Thyroid gland (tissue), 4 donors: ENCODE measurements around the gene RSPRY1. TPM values are rescaled to one million over a fixed set of nuclear protein-coding genes. Genes with fewer than 3 reads are reported as not detected.

Source experiments
- DNase-seq, 2 donors: peaks; one replicate each; pipeline ENCODE4 v3.0.0-alpha.2; 2019
- H3K27ac ChIP-seq, 3 donors: fragments of 200-600 bp; sonication (generic); 1 replicate in 2 of 3; 2 replicates in 1 of 3; pipeline ENCODE4 v1.5.1; 2016 to 2019; ENCODE audit warnings: mild to moderate bottlenecking in 1 of 3, moderate library complexity in 1 of 3
- H3K27me3 ChIP-seq: fragments of 200-600 bp; sonication (generic); one replicate; pipeline ENCODE4 v1.5.1; 2019
- H3K36me3 ChIP-seq, 2 donors: fragments of 200-600 bp; sonication (generic); one replicate each; pipeline ENCODE4 v1.5.1; 2016 to 2019
- H3K4me1 ChIP-seq, 2 donors: fragments of 200-600 bp; sonication (generic); one replicate each; pipeline ENCODE4 v1.5.1; 2017 to 2019
- H3K4me3 ChIP-seq, 3 donors: fragments of 200-600 bp; sonication (generic); replicated peaks in 1 of 3; 1 replicate in 2 of 3; 2 replicates in 1 of 3; pipeline ENCODE4 v1.5.1; 2016; ENCODE audit warnings: mild to moderate bottlenecking in 1 of 3
- H3K9me3 ChIP-seq: fragments of 200-600 bp; sonication (generic); one replicate; pipeline ENCODE4 v1.5.1; 2017
- POLR2A ChIP-seq, 2 donors: fragments of 450-650 bp; IDR thresholded peaks; one replicate each; pipeline ENCODE4 v1.6.1; 2017; ENCODE audit warnings: antibody characterized with exemption in 2 of 2, mild to moderate bottlenecking in 2 of 2, moderate library complexity in 1 of 2
- WGBS, 2 donors: methylation state at CpG; one replicate each; pipeline ENCODE4 v1.1.5; 2017; 5-methylcytosine and 5-hydroxymethylcytosine counted together
- intact Hi-C: fragments of 100-400 bp; cut with DNase I; formaldehyde crosslinking; loops from one replicate; pipeline ENCODE4 v1.15.1; 2023
- total RNA-seq, 4 donors: library from RNA; depleted of rRNA; stranded (reverse); fragments of >200 nt; gene quantifications; one replicate each; pipeline ENCODE4 v1.2.3, GENCODE V29; 2016
- TF ChIP-seq, protein P1 (sequence below), 6 experiments: fragments of 200-600 bp in 3 of 6; fragments of 450-650 bp in 3 of 6; sonication (generic) in 3 of 6; IDR thresholded peaks; one replicate each; pipeline ENCODE4 v1.5.1; 2016 to 2019; ENCODE audit warnings: antibody characterized with exemption in 6 of 6, mild to moderate bottlenecking in 2 of 6, inconsistent platforms in 1 of 6, moderate library complexity in 1 of 6

The RSPRY1 gene
- total RNA-seq, 4 donors from 2014 or later = 42.6 to 59.2 (median 53.9) TPM

DNA sequence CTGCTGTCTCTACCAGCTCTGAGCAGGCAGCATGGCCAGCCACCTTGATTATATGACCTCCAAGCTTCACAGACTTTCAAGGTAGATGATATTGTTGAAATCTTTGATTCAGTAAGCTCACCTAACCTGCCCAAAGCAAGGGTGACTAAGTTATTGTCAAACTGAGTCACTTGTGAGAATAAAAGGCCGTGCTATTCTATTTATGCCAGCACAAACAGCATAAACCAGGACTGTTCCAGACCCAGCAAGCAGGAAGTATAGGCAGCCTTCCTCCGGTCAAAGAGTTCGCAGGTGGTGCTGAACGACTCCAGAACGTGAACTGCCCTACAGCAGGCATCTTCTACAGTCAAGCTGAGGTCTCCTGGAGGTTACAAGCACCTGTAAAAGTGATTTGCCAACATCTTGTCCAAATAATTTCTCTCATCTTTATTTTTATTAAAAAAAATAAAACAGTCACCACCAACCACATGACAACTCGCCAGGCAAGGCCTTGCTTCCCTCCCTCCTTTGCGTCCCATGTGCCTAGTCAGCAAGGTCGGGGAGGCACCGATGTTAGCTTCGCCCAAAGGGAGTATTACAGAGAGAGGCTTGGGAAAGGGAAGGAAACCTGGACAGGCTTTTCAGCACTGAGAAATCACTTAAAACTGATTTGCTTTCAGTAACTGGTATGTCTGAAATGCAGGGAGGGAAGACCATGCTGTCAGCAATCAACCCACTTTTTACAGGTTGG lies 69.7 kb downstream of the RSPRY1 start:
- Histone ChIP-seq H3K27ac (no peak overlapping the region), H3K36me3 (peaks cover 16 to 42% of the 10 kb centered on the region in 2 donors), H3K4me1 (peaks cover 0 to 6% of the 10 kb centered on the region in 2 donors), H3K4me3 (no peak overlapping the region), H3K9me3 (no peaks in the 10 kb centered on the region), H3K27me3 (no peaks in the 10 kb centered on the region)
- WGBS, 2 donors = 88 to 96% methylated on average over 10 of the region's 10 CpGs
- intact Hi-C loops = no loop called here
- TF ChIP-seq POLR2A (IDR thresholded peaks at IDR 0.05) = no peak
- TF ChIP-seq, protein P1, sequence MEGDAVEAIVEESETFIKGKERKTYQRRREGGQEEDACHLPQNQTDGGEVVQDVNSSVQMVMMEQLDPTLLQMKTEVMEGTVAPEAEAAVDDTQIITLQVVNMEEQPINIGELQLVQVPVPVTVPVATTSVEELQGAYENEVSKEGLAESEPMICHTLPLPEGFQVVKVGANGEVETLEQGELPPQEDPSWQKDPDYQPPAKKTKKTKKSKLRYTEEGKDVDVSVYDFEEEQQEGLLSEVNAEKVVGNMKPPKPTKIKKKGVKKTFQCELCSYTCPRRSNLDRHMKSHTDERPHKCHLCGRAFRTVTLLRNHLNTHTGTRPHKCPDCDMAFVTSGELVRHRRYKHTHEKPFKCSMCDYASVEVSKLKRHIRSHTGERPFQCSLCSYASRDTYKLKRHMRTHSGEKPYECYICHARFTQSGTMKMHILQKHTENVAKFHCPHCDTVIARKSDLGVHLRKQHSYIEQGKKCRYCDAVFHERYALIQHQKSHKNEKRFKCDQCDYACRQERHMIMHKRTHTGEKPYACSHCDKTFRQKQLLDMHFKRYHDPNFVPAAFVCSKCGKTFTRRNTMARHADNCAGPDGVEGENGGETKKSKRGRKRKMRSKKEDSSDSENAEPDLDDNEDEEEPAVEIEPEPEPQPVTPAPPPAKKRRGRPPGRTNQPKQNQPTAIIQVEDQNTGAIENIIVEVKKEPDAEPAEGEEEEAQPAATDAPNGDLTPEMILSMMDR (IDR thresholded peaks at IDR 0.05) = no peak
- no peak for DNase-seq

DNA sequence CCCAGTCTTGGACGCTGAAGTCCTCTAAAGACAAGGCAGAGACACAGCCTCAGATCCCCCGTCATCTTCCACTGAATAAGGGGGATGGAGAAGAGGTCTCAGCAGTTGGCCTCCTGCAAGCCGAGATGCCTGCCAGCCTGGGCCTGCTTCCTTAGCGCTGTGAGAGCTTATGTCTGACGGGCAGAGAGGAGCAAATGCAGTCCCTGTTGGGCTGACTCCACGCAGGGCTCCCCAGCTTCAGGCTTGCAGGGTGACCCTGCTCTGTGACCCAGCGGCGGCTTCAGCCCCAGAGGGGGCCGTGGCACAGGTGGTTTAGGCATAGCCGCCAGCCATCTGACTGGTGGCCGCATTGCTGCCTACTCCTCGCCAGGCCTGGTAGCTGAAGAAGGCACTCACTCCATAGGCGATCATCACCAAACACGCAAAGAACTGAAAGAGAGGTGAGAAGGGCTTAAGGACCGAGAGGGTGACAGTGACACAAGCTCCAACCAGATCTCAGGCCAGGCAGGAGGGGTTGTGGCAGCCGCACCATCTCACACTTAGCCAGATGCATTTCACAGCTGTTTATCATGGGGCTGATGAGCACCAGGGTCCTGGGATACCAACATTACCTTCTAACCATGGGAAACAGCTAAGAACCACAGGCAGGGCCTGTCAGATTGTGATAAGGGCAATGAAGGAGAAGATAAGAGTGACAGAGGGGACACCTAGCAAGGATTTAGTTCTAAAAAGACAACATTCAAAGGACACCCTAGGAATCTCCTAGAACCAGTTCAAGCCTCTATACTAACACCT lies 70.7 kb downstream of the RSPRY1 start:
- no peak overlapping the region for H3K27ac ChIP-seq
- no peak overlapping the region for H3K4me3 ChIP-seq
- TF ChIP-seq POLR2A (IDR thresholded peaks at IDR 0.05) = no peak
- H3K36me3 ChIP-seq = peaks cover 6 to 34% of the 10 kb centered on the region in 2 donors
- WGBS, 2 donors = 92 to 98% methylated on average over 11 to 13 of the region's 16 CpGs
- H3K9me3 ChIP-seq = no peaks in the 10 kb centered on the region
- intact Hi-C loops = no loop called here
- peaks cover 0 to 6% of the 10 kb centered on the region in 2 donors for H3K4me1 ChIP-seq
- DNase-seq = no peak
- no peaks in the 10 kb centered on the region for H3K27me3 ChIP-seq

DNA sequence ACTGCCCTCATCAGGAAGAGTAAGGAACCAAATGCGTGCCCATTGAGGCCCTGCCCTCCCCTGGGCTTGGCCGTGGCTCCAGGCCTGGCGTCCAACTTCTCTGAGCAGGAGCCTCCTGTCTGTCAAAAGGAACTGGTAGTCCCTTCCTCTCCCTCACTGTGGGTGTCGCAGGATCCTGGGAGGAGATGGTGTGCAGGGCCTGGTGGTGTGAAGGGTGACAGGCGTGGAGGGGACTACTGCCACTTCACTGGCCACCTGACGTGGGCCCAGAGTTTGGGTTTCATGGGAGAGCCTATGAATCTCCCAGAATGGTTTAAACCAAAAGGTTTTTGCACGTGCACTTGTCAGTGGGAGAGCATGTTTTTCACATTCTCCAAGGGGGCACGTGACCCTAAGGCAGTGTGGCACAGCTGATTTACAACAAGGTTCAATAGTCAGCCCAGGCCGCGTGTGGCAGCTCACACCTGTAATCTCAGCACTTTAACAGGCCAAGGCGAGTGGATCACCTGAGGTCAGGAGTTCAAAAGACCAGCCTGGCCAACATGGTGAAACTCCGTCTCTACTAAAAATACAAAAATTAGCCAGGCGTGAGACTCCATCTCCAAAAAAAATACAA lies 71.4 kb downstream of the RSPRY1 start:
- intact Hi-C loops = no loop called here
- H3K27ac ChIP-seq = no peak overlapping the region
- peaks cover 4 to 26% of the 10 kb centered on the region in 2 donors for H3K36me3 ChIP-seq
- H3K27me3 ChIP-seq = no peaks in the 10 kb centered on the region
- WGBS, 2 donors = 82 to 84% methylated on average over 10 to 13 of the region's 13 CpGs
- DNase-seq = no peak
- H3K4me3 ChIP-seq = no peak overlapping the region
- no peaks in the 10 kb centered on the region for H3K9me3 ChIP-seq
- peaks cover 0 to 6% of the 10 kb centered on the region in 2 donors for H3K4me1 ChIP-seq
- TF ChIP-seq, protein P1 (IDR thresholded peaks at IDR 0.05) = peak in 1 of 6 experiments; percentile 3
- no peak for TF ChIP-seq POLR2A (IDR thresholded peaks at IDR 0.05)

DNA sequence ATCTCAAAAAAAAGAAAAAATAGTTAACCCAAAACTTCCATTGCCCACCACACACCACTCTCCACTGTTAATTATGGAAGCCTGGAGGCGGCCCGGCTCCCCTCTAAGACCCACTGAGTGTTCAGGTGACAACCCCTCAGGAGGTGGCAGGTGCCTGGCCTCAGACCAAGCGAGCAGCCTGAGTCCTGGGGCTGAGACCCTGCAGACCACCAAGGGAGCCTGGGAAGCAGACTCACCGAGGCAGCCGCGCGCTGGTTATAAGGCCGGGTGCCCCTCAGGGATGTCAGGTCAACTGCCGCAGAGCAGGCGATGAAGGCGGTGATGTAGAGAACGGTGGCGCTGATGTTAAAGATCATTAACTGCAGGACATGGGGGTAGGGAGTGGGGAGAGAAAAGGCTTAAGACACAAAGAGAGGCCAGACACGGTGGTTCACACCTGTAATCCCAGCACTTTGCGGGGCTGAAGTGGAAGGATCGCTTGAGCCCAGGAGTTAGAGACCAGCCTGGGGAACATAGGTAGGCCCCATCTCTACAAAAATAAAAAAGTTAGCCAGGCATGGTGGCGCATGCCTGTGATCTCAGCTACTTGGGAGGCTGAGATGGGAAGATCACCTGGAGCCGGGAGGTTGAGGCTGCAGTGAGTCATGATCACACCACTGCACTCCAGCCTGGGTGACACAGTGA lies 72.2 kb downstream of the RSPRY1 start:
- intact Hi-C loops = no loop called here
- Histone ChIP-seq H3K27ac (peak overlapping the region in 1 of 3 donors; percentile 30), H3K4me3 (no peak overlapping the region), H3K4me1 (peaks cover 0 to 6% of the 10 kb centered on the region in 2 donors), H3K36me3 (peaks cover 0 to 18% of the 10 kb centered on the region in 2 donors), H3K27me3 (no peaks in the 10 kb centered on the region), H3K9me3 (no peaks in the 10 kb centered on the region)
- no peak for DNase-seq
- no peak for TF ChIP-seq POLR2A (IDR thresholded peaks at IDR 0.05)
- TF ChIP-seq, protein P1 (IDR thresholded peaks at IDR 0.05) = no peak
- 93 to 97% methylated on average over 18 of the region's 18 CpGs for WGBS, 2 donors

DNA sequence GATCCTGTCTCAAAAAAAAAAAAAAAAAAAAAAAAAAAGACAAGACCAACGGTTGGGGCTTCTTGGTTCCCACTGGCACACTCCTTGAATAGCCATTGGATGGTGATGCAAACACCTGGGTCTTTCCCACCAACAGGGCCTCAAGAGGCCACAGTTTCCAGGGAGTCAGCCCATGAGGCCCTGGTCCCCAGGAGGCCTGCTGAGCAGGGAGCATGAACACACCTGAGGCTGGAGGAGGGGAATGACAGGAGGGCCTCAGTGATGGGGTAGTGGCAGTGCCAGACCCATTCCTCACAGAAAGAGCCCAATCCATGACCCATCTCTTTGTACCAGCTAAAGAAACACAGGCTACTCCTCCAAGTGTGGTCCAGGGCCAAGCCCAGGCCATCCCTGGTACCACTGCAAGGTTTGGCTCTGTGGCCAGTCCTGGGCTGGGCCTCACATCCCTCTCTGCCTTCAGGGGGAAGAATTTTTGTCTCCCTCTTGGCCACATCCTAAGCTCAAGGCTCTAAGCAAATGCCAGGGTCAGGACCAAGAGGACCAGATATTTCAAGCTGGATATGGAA lies 72.9 kb downstream of the RSPRY1 start:
- intact Hi-C loops = no loop called here
- 74 to 84% methylated on average over 1 of the region's 1 CpG for WGBS, 2 donors
- TF ChIP-seq POLR2A (IDR thresholded peaks at IDR 0.05) = no peak
- TF ChIP-seq, protein P1 (IDR thresholded peaks at IDR 0.05) = no peak
- Histone ChIP-seq H3K4me3 (no peak overlapping the region), H3K27ac (no peak overlapping the region), H3K36me3 (peaks cover 0 to 14% of the 10 kb centered on the region in 2 donors), H3K9me3 (no peaks in the 10 kb centered on the region), H3K4me1 (peaks cover 0 to 9% of the 10 kb centered on the region in 2 donors), H3K27me3 (no peaks in the 10 kb centered on the region)
- no peak for DNase-seq
